Neutrophil (primary cell): ENCODE data around the gene NDUFV1.
"Not testable (repeated sequence)": the region's sequence is repeated elsewhere in the genome, so short reads cannot be mapped to it uniquely, and the experiment has no call there.

Experiments
- H3K27ac ChIP-seq: fragments of 200-600 bp; sonication (generic); 2 replicates; pipeline ENCODE4 v1.5.1; 2016; ENCODE audit warnings: mild to moderate bottlenecking, moderate library complexity
- H3K27me3 ChIP-seq: fragments of 200-600 bp; sonication (generic); 2 replicates; pipeline ENCODE4 v1.6.0; 2016; ENCODE audit warnings: mild to moderate bottlenecking
- H3K36me3 ChIP-seq: fragments of 200-600 bp; sonication (generic); 2 replicates; pipeline ENCODE4 v1.5.1; 2017
- H3K4me1 ChIP-seq, 2 experiments: fragments of 200-600 bp in 1 of 2; sonication (generic) in 1 of 2; 1 replicate in 1 of 2; 2 replicates in 1 of 2; pipeline versions ENCODE4 v1.5.1 to v1.6.1; 2013 to 2016; ENCODE audit warnings: low read depth in 1 of 2, low read length in 1 of 2, mild to moderate bottlenecking in 1 of 2, moderate library complexity in 1 of 2; ENCODE audit not compliant: control insufficient read depth in 1 of 2, insufficient read depth in 1 of 2
- H3K4me3 ChIP-seq, 2 experiments: fragments of 200-600 bp in 1 of 2; sonication (generic) in 1 of 2; 1 replicate in 1 of 2; 2 replicates in 1 of 2; pipeline ENCODE4 v1.5.1; 2013 to 2016; ENCODE audit warnings: low read depth in 1 of 2, low read length in 1 of 2, mild to moderate bottlenecking in 1 of 2, moderate library complexity in 1 of 2
- H3K9me3 ChIP-seq: fragments of 200-600 bp; sonication (generic); 2 replicates; pipeline ENCODE4 v1.5.1; 2016
- TF ChIP-seq, protein P1 (sequence below): fragments of 200-600 bp; sonication (generic); IDR thresholded peaks from 2 replicates; pipeline ENCODE4 v1.5.1; 2016; ENCODE audit warnings: antibody characterized with exemption

Gene NDUFV1

DNA sequence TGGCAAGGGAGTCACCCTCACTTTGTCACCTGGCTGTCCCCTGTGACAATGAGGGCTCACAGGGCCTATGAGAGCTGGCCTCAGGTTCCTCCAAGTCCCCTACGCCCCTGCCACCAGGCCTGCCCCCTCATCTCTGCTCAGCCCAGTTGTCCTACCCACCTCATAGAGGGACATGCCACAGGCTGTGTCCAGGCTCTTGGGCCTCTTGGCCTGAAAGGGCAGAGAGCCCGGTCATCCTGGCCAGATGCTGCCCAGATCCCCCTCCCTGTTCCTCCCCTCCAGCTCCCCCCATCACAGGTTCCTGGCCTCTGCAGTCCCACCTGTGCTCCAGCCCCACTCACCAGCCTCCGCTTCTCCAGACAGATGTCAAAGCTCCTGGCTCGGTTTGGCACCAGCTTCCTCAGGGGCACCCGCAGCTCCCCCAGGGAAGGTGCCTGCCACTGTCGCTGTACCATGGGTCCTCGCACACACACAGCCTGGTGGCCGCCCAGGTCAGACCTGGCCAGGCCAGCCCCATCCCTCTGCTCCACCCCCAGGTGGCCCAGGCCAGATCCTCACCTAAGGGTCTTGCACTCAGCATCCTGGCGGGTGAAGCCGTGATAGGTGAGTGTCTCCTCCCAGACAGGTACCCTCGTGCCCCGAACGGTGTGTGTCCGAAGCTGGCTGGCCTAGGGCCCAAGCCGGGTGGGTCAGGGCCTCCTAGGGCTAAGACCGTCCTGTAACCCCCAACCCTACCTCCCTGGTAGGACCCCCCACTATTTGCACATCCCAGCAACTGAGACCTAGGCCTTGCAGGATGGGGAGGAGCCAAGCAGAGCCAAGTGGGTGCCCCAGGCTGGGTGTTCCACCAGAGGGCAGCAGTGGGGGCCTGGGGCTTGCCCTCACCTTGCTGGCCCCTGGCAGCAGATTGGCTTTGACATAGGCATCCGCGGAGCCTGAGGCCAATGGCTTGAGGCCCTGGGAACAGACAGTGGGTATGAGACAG, 8.3 kb downstream of the NDUFV1 start:
- H3K27ac ChIP-seq = peak overlapping the region; percentile 80
- H3K36me3 ChIP-seq = peaks cover 29% of the 10 kb centered on the region
- peaks cover 13% of the 10 kb centered on the region in 2 experiments for H3K4me1 ChIP-seq
- H3K27me3 ChIP-seq = peaks cover 29% of the 10 kb centered on the region
- no peaks in the 10 kb centered on the region for H3K9me3 ChIP-seq
- peak overlapping the region; percentile 57 to 64 for H3K4me3 ChIP-seq
- TF ChIP-seq, protein P1, sequence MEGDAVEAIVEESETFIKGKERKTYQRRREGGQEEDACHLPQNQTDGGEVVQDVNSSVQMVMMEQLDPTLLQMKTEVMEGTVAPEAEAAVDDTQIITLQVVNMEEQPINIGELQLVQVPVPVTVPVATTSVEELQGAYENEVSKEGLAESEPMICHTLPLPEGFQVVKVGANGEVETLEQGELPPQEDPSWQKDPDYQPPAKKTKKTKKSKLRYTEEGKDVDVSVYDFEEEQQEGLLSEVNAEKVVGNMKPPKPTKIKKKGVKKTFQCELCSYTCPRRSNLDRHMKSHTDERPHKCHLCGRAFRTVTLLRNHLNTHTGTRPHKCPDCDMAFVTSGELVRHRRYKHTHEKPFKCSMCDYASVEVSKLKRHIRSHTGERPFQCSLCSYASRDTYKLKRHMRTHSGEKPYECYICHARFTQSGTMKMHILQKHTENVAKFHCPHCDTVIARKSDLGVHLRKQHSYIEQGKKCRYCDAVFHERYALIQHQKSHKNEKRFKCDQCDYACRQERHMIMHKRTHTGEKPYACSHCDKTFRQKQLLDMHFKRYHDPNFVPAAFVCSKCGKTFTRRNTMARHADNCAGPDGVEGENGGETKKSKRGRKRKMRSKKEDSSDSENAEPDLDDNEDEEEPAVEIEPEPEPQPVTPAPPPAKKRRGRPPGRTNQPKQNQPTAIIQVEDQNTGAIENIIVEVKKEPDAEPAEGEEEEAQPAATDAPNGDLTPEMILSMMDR = peak; percentile 25

DNA sequence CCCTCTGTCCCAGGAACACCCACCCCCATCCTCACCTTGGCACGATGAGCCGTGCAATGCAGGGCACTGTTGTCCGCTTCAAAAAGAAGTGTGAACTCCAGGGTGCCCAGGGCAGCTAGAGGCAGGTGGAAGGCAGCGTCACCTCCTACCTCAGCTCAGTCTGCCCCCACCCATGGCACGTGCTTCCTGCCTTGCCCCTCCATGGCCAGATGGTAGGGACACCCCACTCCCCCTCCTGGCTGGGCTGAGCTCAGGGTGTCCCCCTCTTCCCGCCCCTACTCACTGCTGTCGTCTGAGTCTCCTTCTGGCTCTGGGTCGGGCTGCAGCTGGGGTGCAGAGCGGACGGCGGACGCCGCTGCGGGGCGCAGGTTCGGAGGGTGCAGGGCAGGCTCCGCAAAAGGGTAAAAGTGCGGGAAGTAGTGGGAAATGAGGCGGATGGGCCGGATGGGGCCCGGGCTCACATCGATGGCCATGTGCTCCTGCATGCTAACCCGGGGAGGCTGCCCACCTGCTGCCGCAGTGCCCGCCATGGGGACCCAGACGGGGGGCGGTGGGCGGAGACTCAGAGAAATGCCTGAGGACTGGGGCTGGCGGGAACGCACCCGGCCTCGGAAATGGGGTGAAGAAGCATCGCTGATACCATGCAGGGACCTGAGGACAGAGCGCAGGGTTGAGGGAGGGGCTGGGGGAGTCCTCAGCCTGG, 9.1 kb downstream of the NDUFV1 start:
- Histone ChIP-seq H3K36me3 (peaks cover 20% of the 10 kb centered on the region), H3K4me3 (no peak overlapping the region), H3K27ac (no peak overlapping the region), H3K9me3 (no peaks in the 10 kb centered on the region), H3K4me1 (peaks cover 13% of the 10 kb centered on the region in 2 experiments), H3K27me3 (peaks cover 29% of the 10 kb centered on the region)
- TF ChIP-seq, protein P1 = no peak

DNA sequence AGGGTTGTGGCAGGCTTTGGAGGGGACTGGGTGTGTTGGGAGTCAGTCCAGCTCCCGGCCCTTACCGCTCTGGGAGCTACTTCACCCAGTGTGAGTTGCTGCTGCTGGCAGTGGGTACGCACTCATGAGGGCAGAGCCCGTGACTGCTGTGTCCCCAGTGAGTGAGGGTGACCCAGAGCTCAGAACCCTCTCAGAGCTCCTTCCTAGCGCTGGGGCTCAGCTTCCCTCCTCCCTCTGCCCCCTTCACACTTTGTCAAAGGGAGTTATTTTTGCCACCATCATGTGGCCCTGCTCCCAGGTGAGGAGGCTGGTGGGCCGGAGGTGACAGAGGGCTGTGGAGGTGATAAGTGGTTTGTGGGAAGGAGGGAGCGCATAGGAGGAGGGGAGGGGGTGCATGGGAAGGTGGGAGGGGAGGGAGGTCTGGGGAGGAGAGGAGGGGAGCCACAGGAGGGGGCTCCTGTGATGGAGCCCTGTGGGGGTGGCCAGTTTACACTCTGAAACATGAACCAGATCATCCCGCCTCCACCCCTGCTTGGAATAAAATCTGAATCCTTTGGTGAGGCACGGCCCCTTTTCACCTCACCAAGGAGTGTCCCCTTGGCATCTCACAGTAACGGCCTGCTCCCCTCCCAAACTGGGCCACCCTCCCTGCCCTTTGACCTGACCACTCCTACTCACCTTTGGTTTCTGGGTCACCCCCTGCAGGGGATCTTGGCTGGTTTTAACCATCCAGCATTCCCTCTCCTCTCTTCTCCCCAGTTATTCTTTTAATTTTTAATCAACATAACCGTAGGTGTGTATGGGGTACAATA, 9.9 kb downstream of the NDUFV1 start:
- H3K27ac ChIP-seq = no peak overlapping the region
- peaks cover 29% of the 10 kb centered on the region for H3K27me3 ChIP-seq
- TF ChIP-seq, protein P1 = no peak
- no peak overlapping the region for H3K4me3 ChIP-seq
- H3K4me1 ChIP-seq = peaks cover 13% of the 10 kb centered on the region in 2 experiments
- no peaks in the 10 kb centered on the region for H3K9me3 ChIP-seq
- H3K36me3 ChIP-seq = peaks cover 13% of the 10 kb centered on the region

DNA sequence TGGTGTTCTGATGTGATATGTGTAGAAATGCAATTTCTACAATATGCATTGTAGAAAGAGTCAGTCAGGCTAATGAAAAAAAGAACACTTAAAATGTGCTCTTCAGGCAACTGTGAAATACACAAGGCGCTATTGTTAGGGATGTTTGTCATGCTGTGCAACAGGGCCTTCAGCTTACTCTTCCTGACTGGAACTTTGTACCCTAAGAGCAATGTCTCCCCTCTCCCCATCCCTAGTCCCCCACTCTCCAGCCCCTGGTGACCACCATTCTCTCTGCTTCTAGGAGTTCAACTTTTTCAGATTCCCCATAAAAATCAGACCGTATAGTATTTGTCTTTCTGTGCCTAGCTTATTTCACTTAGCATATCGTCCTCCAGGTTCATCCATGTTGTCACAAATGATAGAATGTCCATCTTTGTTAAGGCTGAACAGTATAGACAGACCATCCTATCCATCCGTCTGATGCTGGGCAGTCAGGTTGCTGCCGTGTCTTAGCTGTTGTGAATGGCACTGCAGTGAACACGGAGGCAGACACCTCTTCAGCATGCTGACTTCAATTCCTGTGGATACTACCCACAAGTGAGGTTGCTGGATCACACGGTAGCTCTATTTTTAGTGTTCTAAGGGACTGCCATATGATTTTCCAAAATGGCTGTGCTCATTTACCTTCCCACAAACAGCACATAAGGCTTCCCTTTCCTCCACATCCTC, 10.7 kb downstream of the NDUFV1 start:
- peaks cover 13% of the 10 kb centered on the region in 2 experiments for H3K4me1 ChIP-seq
- H3K9me3 ChIP-seq = no peaks in the 10 kb centered on the region
- TF ChIP-seq, protein P1 = no peak
- no peak overlapping the region for H3K4me3 ChIP-seq
- H3K27ac ChIP-seq = no peak overlapping the region
- peaks cover 5% of the 10 kb centered on the region for H3K36me3 ChIP-seq
- H3K27me3 ChIP-seq = peaks cover 29% of the 10 kb centered on the region

DNA sequence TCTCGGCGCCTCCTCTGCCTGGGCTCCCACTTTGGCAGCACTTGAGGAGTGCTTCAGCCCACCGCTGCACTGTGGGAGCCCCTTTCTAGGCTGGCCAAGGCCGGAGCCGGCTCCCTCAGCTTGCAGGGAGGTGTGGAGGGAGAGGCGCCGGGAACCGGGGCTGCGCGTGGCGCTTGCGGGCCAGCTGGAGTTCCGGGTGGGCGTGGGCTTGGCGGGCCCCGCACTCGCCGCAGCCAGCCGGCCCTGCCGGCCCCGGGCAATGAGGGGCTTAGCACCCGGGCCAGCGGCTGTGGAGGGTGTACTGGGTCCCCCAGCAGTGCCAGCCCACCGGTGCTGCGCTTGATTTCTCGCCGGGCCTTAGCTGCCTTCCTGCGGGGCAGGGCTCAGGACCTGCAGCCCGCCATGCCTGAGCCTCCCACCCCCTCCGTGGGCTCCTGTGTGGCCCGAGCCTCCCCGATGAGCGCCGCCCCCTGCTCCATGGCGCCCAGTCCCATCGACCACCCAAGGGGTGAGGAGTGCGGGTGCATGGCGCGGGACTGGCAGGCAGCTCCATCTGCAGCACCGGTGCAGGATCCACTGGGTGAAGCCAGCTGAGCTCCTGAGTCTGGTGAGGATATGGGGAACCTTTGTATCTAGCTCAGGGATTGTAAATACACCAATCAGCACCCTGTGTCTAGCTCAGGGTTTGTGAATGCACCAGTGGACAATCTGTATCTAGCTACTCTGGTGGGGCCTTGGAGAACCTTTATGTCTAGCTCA, 12.3 kb downstream of the NDUFV1 start:
- H3K27ac ChIP-seq, H3K9me3 ChIP-seq, H3K36me3 ChIP-seq, H3K4me1 ChIP-seq, H3K4me3 ChIP-seq: not testable (repeated sequence)
- peaks cover 29% of the 10 kb centered on the region for H3K27me3 ChIP-seq

DNA sequence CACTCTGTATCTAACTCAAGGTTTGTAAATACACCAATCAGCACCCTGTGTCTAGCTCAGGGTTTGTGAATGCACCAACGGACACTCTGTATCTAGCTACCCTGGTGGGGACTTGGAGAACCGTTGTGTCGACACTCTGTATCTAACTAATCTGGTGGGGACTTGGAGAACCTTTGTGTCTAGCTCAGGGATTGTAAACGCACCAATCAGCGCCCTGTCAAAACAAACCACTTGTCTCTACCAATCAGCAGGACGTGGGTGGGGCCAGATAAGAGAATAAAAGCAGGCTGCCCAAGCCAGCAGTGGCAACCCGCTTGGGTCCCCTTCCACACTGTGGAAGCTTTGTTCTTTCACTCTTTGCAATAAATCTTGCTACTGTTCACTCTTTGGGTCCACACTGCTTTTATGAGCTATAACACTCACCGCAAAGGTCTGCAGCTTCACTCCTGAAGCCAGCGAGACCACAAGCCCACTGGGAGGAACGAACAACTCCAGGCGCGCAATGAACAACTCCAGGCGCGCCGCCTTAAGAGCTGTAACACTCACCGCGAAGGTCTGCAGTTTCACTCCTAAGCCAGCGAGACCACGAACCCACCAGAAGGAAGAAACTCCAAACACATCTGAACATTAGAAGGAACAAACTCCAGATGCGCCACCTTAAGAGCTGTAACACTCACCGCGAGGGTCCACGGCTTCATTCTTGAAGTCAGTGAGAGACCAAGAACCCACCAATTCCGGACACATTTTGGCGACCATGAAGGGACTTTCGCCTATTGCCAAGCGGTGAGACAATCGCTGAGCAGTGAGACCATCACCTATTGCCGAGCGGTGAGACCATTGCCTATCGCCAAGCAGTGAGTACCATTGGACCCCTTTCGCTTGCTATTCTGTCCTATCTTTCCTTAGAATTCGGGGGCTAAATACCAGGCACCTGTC, 13.2 kb downstream of the NDUFV1 start:
- H3K36me3 ChIP-seq, H3K27ac ChIP-seq, H3K4me3 ChIP-seq, H3K4me1 ChIP-seq, H3K9me3 ChIP-seq: not testable (repeated sequence)
- peaks cover 29% of the 10 kb centered on the region for H3K27me3 ChIP-seq

DNA sequence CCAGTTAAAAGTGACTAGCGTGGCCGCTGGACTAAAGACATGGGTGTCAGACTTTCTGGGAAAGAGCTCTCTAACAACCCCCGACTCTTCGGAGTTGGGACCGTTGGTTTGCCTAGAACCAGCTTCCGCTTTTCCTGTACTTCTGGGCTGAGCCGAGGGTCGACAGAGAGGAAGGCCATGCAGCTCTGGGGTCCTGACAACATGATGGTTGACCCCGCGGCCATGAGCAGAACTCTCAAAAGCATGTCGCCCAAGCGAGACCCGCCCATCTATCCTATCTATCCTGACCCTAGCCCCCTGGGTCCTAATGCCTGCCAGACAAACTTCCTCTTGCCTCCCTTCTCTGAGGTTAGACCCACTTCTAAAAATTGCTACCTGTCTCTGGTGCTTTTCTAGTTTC, 13.9 kb downstream of the NDUFV1 start:
- not testable (repeated sequence) for H3K9me3 ChIP-seq, H3K4me3 ChIP-seq, H3K27ac ChIP-seq, H3K4me1 ChIP-seq, H3K36me3 ChIP-seq
- peaks cover 25% of the 10 kb centered on the region for H3K27me3 ChIP-seq
